HEK293 (cell line): ENCODE measurements around the gene ABTB2.

Experiments used
- FEZF1 ChIP-seq: fragments of 450-650 bp; formaldehyde crosslinking; IDR thresholded peaks from 2 replicates; pipeline ENCODE4 v1.5.1; 2016; ENCODE audit warnings: missing biosample characterization, missing genetic modification characterization
- GLIS1 ChIP-seq: fragments of 450-650 bp; formaldehyde crosslinking; IDR thresholded peaks from 2 replicates; pipeline ENCODE4 v1.5.1; 2016; ENCODE audit warnings: missing biosample characterization, missing genetic modification characterization
- IKZF3 ChIP-seq: fragments of 450-650 bp; IDR thresholded peaks from 2 replicates; pipeline ENCODE4 v1.5.0; 2018; ENCODE audit warnings: missing biosample characterization, mild to moderate bottlenecking, missing genetic modification characterization, moderate library complexity
- KLF8 ChIP-seq: fragments of 450-650 bp; formaldehyde crosslinking; IDR thresholded peaks from 2 replicates; pipeline ENCODE4 v1.5.1; 2016; ENCODE audit warnings: missing biosample characterization, missing genetic modification characterization
- MEIS1 ChIP-seq: sonication (generic); formaldehyde crosslinking; IDR thresholded peaks from 2 replicates; pipeline ENCODE4 v1.8.1; 2022; ENCODE audit warnings: missing genetic modification reagents, mild to moderate bottlenecking, borderline replicate concordance
- SP3 ChIP-seq: fragments of 450-650 bp; formaldehyde crosslinking; IDR thresholded peaks from 2 replicates; pipeline ENCODE4 v1.5.1; 2016; ENCODE audit warnings: missing biosample characterization, missing genetic modification characterization
- YY2 ChIP-seq: fragments of 450-650 bp; formaldehyde crosslinking; IDR thresholded peaks from 2 replicates; pipeline ENCODE4 v1.5.1; 2016; ENCODE audit warnings: missing biosample characterization, missing genetic modification characterization
- ZNF133 ChIP-seq: fragments of 450-650 bp; formaldehyde crosslinking; IDR thresholded peaks from 2 replicates; pipeline ENCODE4 v1.5.1; 2016; ENCODE audit warnings: missing biosample characterization, missing genetic modification characterization
- ZNF157 ChIP-seq: fragments of 450-650 bp; formaldehyde crosslinking; IDR thresholded peaks from 2 replicates; pipeline ENCODE4 v1.5.1; 2016; ENCODE audit warnings: missing biosample characterization, missing genetic modification characterization
- ZNF239 ChIP-seq: fragments of 450-650 bp; formaldehyde crosslinking; IDR thresholded peaks from 2 replicates; pipeline ENCODE4 v1.5.1; 2016; ENCODE audit warnings: missing biosample characterization, missing genetic modification characterization
- ZNF274 ChIP-seq, 2 experiments: fragments of 200-500 bp in 1 of 2; fragments of 450-650 bp in 1 of 2; sonication (Bioruptor generic) in 1 of 2; formaldehyde crosslinking in 1 of 2; IDR thresholded peaks; 2 replicates each; pipeline versions ENCODE4 v1.5.1 to v1.6.1; 2014 to 2016; ENCODE audit warnings: borderline replicate concordance in 1 of 2, inconsistent platforms in 1 of 2, low read length in 1 of 2, missing biosample characterization in 1 of 2, missing genetic modification characterization in 1 of 2
- ZNF324 ChIP-seq: fragments of 450-650 bp; formaldehyde crosslinking; IDR thresholded peaks from 2 replicates; pipeline ENCODE4 v1.5.1; 2016; ENCODE audit warnings: missing biosample characterization, missing genetic modification characterization
- ZNF37A ChIP-seq: fragments of 450-650 bp; IDR thresholded peaks from 2 replicates; pipeline ENCODE4 v1.5.1; 2018; ENCODE audit warnings: missing biosample characterization, missing genetic modification characterization
- ZNF404 ChIP-seq: fragments of 450-650 bp; formaldehyde crosslinking; IDR thresholded peaks from 2 replicates; pipeline ENCODE4 v1.5.1; 2017; ENCODE audit warnings: missing biosample characterization, missing genetic modification characterization
- ZNF501 ChIP-seq: fragments of 450-650 bp; formaldehyde crosslinking; IDR thresholded peaks from 2 replicates; pipeline ENCODE4 v1.5.1; 2016; ENCODE audit warnings: missing biosample characterization, missing genetic modification characterization
- ZNF518A ChIP-seq: fragments of 450-650 bp; formaldehyde crosslinking; conservative IDR thresholded peaks from 2 replicates; pipeline ENCODE4 v1.5.1; 2016; ENCODE audit warnings: low read depth, missing biosample characterization, missing genetic modification characterization
- ZNF558 ChIP-seq: fragments of 450-650 bp; formaldehyde crosslinking; IDR thresholded peaks from 2 replicates; pipeline ENCODE4 v1.5.1; 2016; ENCODE audit warnings: missing biosample characterization, missing genetic modification characterization
- ZNF571 ChIP-seq: fragments of 450-650 bp; formaldehyde crosslinking; IDR thresholded peaks from 2 replicates; pipeline ENCODE4 v1.5.0; 2017; ENCODE audit warnings: missing biosample characterization, missing genetic modification characterization
- ZNF658 ChIP-seq: fragments of 450-650 bp; formaldehyde crosslinking; IDR thresholded peaks from 2 replicates; pipeline ENCODE4; 2016; ENCODE audit warnings: missing biosample characterization, missing genetic modification characterization
- ZNF707 ChIP-seq: fragments of 450-650 bp; formaldehyde crosslinking; IDR thresholded peaks from 2 replicates; pipeline ENCODE4 v1.5.1; 2016; ENCODE audit warnings: missing biosample characterization, missing genetic modification characterization
- ZNF768 ChIP-seq: fragments of 450-650 bp; formaldehyde crosslinking; IDR thresholded peaks from 2 replicates; pipeline ENCODE4 v1.5.1; 2018; ENCODE audit warnings: missing biosample characterization, mild to moderate bottlenecking, missing genetic modification characterization
- ZNF830 ChIP-seq: fragments of 450-650 bp; IDR thresholded peaks from 2 replicates; pipeline ENCODE4 v1.5.0; 2018; ENCODE audit warnings: missing biosample characterization, missing genetic modification characterization, low read depth, mild to moderate bottlenecking, moderate library complexity
- ZNF843 ChIP-seq: fragments of 450-650 bp; formaldehyde crosslinking; IDR thresholded peaks from 2 replicates; pipeline ENCODE4 v1.5.1; 2016; ENCODE audit warnings: missing biosample characterization, missing genetic modification characterization
- ZXDB ChIP-seq: fragments of 450-650 bp; formaldehyde crosslinking; IDR thresholded peaks from 2 replicates; pipeline ENCODE4 v1.5.1; 2016; ENCODE audit warnings: missing biosample characterization, missing genetic modification characterization
- TF ChIP-seq, protein P1 (sequence below): fragments of 450-650 bp; formaldehyde crosslinking; conservative IDR thresholded peaks from 2 replicates; pipeline ENCODE4 v1.5.1; 2016; ENCODE audit warnings: low read depth, missing biosample characterization, missing genetic modification characterization
- TF ChIP-seq, protein P2 (sequence below): fragments of 450-650 bp; formaldehyde crosslinking; IDR thresholded peaks from 2 replicates; pipeline ENCODE4 v1.5.1; 2016; ENCODE audit warnings: missing biosample characterization, missing genetic modification characterization
- TF ChIP-seq, protein P3 (sequence below): fragments of 450-650 bp; formaldehyde crosslinking; IDR thresholded peaks from 2 replicates; pipeline ENCODE4 v1.5.1; 2016; ENCODE audit warnings: missing biosample characterization, missing genetic modification characterization

ABTB2 gene

GRCh38 chr11:34124885-34125668 is 232.7 kb downstream of the ABTB2 start (continued):
- TF ChIP-seq ZNF518A (tag by site-specific recombination) (no peak), ZNF324 (no peak), SP3 (tag by site-specific recombination) (no peak), YY2 (tag by site-specific recombination) (no peak), ZNF501 (tag by site-specific recombination) (no peak), ZNF571 (tag by site-specific recombination) (no peak), ZNF133 (tag by site-specific recombination) (no peak), ZNF768 (no peak), ZNF239 (no peak), ZNF37A (tag by site-specific recombination) (no peak), ZXDB (0 out of 2 replicates have a peak, but pooled peaks have one; percentile 26), ZNF274 (IDR thresholded peaks at IDR 0.05; ENCODE audit: low read length) (no peak), ZNF274 (tag by site-specific recombination; IDR thresholded peaks at IDR 0.05; ENCODE audit: borderline replicate concordance) (no peak), ZNF707 (tag by site-specific recombination) (no peak), ZNF830 (tag by site-specific recombination) (no peak), FEZF1 (tag by site-specific recombination) (peak; percentile 89), ZNF843 (tag by site-specific recombination) (peak; percentile 84), MEIS1 (CRISPR knock-in tag) (no peak), KLF8 (tag by site-specific recombination) (no peak), ZNF558 (peak; percentile 97), ZNF157 (tag by site-specific recombination) (no peak), ZNF658 (tag by site-specific recombination) (no peak), ZNF404 (tag by site-specific recombination) (no peak), GLIS1 (tag by site-specific recombination) (peak; percentile 42), IKZF3 (tag by site-specific recombination) (no peak)
- TF ChIP-seq, protein P1, sequence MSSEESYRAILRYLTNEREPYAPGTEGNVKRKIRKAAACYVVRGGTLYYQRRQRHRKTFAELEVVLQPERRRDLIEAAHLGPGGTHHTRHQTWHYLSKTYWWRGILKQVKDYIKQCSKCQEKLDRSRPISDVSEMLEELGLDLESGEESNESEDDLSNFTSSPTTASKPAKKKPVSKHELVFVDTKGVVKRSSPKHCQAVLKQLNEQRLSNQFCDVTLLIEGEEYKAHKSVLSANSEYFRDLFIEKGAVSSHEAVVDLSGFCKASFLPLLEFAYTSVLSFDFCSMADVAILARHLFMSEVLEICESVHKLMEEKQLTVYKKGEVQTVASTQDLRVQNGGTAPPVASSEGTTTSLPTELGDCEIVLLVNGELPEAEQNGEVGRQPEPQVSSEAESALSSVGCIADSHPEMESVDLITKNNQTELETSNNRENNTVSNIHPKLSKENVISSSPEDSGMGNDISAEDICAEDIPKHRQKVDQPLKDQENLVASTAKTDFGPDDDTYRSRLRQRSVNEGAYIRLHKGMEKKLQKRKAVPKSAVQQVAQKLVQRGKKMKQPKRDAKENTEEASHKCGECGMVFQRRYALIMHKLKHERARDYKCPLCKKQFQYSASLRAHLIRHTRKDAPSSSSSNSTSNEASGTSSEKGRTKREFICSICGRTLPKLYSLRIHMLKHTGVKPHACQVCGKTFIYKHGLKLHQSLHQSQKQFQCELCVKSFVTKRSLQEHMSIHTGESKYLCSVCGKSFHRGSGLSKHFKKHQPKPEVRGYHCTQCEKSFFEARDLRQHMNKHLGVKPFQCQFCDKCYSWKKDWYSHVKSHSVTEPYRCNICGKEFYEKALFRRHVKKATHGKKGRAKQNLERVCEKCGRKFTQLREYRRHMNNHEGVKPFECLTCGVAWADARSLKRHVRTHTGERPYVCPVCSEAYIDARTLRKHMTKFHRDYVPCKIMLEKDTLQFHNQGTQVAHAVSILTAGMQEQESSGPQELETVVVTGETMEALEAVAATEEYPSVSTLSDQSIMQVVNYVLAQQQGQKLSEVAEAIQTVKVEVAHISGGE (tag by site-specific recombination): no peak
- TF ChIP-seq, protein P2, sequence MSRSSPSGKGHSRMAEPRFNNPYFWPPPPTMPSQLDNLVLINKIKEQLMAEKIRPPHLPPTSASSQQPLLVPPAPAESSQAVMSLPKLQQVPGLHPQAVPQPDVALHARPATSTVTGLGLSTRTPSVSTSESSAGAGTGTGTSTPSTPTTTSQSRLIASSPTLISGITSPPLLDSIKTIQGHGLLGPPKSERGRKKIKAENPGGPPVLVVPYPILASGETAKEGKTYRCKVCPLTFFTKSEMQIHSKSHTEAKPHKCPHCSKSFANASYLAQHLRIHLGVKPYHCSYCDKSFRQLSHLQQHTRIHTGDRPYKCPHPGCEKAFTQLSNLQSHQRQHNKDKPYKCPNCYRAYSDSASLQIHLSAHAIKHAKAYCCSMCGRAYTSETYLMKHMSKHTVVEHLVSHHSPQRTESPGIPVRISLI (tag by site-specific recombination): no peak
- TF ChIP-seq, protein P3, sequence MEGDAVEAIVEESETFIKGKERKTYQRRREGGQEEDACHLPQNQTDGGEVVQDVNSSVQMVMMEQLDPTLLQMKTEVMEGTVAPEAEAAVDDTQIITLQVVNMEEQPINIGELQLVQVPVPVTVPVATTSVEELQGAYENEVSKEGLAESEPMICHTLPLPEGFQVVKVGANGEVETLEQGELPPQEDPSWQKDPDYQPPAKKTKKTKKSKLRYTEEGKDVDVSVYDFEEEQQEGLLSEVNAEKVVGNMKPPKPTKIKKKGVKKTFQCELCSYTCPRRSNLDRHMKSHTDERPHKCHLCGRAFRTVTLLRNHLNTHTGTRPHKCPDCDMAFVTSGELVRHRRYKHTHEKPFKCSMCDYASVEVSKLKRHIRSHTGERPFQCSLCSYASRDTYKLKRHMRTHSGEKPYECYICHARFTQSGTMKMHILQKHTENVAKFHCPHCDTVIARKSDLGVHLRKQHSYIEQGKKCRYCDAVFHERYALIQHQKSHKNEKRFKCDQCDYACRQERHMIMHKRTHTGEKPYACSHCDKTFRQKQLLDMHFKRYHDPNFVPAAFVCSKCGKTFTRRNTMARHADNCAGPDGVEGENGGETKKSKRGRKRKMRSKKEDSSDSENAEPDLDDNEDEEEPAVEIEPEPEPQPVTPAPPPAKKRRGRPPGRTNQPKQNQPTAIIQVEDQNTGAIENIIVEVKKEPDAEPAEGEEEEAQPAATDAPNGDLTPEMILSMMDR: no peak
